AG04449 (cell line): ENCODE measurements around the gene DYNLRB1.

Experiments
- CTCF ChIA-PET: fragments of 350-600 bp; formaldehyde crosslinking; extraction: SDS; loops from one replicate; lab custom pipeline; 2021; ENCODE audit warnings: antibody characterized with exemption; lab: Yijun Ruan, JAX
- POLR2A ChIA-PET: fragments of 400-600, 350-600 bp; formaldehyde crosslinking; extraction: SDS; loops from one replicate; lab custom pipeline; 2020; ENCODE audit warnings: antibody characterized with exemption, inconsistent platforms; lab: Yijun Ruan, JAX
- DNase-seq: peaks from one replicate; pipeline ENCODE4 v3.0.0-alpha.2; 2010; ENCODE audit warnings: low read depth, low spot score
- H3K4me3 ChIP-seq: 2 replicates; pipeline ENCODE4 v1.5.1; 2011; ENCODE audit warnings: low read depth, mild to moderate bottlenecking, control low read depth, low read length
- TF ChIP-seq, protein P1 (sequence below): IDR thresholded peaks from one replicate; pipeline ENCODE4 v1.5.1; 2011; ENCODE audit warnings: mild to moderate bottlenecking, moderate library complexity, low read length, control low read depth, inconsistent platforms; ENCODE audit not compliant: insufficient read depth; ENCODE audit errors: missing control alignments

Gene DYNLRB1

DNA sequence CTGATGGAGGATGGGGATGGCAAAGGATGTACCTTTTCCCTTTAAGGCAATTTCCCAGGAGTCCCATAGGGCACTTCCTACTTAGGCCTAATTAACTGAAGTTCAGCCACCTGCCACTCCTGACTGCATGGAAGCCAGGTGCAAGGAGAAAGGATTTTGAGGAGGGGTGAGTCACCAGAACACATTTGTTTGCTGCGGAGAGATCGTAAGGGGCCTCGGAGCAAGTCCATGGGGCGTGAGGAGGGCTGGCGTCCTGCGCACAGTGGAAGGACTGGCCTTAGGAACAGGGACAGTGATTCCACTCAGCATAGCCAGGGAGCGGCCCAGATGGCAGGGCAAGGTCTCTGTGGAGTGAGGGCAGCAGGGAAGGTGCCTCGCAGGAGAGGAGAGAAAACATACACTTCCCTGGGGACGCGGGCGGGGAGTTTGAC, 30.5 kb downstream of the DYNLRB1 start:
- ChIA-PET POLR2A (no interaction called here), CTCF (interaction anchor here (1.2 to 1.4 kb wide), 2 partner anchors 10 to 13 kb away, joined by 3 to 6 read pairs; no protein-coding TSS in a partner anchor)
- TF ChIP-seq, protein P1, sequence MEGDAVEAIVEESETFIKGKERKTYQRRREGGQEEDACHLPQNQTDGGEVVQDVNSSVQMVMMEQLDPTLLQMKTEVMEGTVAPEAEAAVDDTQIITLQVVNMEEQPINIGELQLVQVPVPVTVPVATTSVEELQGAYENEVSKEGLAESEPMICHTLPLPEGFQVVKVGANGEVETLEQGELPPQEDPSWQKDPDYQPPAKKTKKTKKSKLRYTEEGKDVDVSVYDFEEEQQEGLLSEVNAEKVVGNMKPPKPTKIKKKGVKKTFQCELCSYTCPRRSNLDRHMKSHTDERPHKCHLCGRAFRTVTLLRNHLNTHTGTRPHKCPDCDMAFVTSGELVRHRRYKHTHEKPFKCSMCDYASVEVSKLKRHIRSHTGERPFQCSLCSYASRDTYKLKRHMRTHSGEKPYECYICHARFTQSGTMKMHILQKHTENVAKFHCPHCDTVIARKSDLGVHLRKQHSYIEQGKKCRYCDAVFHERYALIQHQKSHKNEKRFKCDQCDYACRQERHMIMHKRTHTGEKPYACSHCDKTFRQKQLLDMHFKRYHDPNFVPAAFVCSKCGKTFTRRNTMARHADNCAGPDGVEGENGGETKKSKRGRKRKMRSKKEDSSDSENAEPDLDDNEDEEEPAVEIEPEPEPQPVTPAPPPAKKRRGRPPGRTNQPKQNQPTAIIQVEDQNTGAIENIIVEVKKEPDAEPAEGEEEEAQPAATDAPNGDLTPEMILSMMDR: no peak
- no peak overlapping the region for H3K4me3 ChIP-seq
- DNase-seq: no peak

DNA sequence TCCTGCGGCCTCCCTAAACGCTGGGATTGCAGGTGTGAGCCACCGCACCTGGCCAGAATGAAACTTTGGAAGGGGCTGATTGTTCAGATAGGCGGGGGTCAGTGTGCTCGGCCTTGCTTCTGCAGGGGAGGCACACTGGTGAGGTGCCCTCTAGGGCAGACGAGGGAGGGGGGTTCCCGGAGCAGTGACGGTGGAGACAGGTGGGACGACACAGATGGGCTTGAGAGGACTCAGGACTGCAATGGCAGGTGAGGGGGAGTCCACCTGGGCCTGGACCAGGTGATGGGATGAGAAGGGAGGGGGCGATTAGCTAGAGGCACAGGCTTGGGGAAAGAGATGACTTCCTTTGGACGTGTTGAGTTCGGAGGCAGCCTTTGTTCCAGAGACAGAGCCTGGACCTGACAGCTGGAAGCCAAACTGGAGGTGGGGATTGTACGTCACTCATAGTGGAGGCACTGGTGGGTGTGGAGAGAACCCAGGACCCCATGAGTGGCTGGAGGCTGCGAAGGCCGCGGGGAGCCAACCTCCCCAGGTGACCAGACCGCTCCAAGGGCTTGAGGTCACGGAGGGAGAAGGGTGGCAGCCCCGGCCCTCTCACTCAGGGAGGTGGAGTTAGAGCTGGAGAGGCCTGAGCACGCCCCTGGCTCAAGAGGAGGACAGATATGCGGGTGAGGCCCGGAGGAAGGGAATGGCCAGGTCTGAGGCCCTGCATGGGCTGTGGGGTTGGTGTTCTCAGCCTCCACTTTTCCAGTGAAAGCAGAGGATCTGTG, 31.8 kb downstream of the DYNLRB1 start:
- ChIA-PET POLR2A (no interaction called here), CTCF (interaction anchor here (0.9 to 3.2 kb wide), 2 partner anchors 9 to 23 kb away, joined by 3 to 32 read pairs; no protein-coding TSS in a partner anchor)
- H3K4me3 ChIP-seq: no peak overlapping the region
- TF ChIP-seq, protein P1: no peak
- no peak for DNase-seq

DNA sequence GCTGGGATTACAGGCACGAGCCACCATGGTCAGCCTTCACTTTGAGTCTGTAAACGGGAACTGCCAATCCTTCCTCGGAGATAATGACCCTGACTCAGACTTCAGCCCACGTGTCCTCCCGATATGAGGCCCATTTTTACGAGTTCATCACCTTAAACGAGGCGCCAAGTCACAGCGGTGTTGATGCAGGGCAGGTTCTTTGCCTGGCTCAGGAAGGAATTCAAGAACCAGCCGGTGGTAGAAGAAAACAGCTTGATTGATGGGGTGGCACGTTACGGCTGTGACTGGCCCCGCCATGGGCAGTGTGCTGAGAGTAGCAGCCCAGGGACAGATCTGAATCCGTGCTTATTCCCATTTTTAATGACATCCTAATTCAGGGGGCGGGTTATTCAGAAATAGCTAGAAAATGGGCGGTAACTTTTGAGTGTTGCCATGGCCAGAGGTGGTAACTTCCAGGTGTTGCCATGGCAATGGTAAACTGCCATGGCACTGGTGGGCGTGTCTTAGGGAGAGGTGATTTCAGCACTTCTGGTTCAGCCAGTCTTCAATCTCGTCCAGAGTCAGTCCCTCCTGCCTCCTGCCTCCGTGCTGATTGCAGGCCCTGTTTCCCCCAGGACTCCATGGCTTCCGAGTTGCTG, 33.2 kb downstream of the DYNLRB1 start:
- CTCF ChIA-PET: interaction anchor here (0.7 to 3.2 kb wide), 2 partner anchors 10 to 220 kb away, joined by 3 to 32 read pairs; no protein-coding TSS in a partner anchor
- POLR2A ChIA-PET: no interaction called here
- TF ChIP-seq, protein P1: no peak

DNA sequence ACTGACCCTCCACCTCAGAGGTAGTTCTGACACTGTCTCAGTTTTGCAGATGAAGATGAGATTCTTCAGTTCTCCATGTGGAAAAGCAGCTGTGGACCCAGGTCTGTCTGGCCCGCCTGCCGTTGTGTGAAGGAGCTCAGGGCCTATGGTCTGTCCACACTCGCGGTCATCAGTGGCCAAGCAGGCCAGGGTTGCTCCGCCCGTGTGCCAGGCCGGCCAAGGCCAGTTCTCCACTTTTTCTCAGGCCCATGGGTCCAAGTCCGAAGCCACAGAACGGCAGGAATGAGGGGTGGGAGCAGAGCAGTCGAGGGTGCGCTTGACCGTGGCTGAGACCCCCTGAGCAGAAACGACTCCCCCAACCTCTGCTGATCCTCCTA, 33.7 kb downstream of the DYNLRB1 start:
- TF ChIP-seq, protein P1: no peak
- DNase-seq: no peak
- CTCF ChIA-PET: interaction anchor here (0.7 to 3.2 kb wide), 2 partner anchors 11 to 220 kb away, joined by 3 to 32 read pairs; no protein-coding TSS in a partner anchor
- no peak overlapping the region for H3K4me3 ChIP-seq
- POLR2A ChIA-PET: no interaction called here

More for the DNA sequence above, 33.2 kb downstream of the DYNLRB1 start:
- DNase-seq: no peak
- no peak overlapping the region for H3K4me3 ChIP-seq

DNA sequence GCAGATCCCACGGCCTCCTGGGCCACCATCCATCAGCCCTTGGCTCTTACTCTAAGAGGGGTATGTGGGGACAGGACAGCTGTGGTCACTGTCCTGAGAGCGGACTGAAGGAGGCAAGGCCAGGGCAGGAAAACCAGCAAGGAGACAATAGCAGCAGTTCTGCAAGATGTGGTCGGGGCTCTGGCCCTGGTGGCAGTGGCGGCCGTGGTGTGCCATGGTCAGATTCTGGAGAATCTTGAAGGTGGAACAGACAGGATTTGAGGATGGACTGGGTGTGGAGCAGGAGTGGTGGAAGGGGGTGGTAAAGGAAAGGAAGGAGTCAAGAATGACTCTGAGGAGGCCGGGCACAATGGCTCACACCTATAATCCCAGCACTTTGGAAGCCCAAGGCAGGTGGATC, 36.3 kb downstream of the DYNLRB1 start:
- TF ChIP-seq, protein P1: no peak
- ChIA-PET CTCF (interaction anchor here (1.0 kb wide), 2 partner anchors 9 to 217 kb away, joined by 3 to 4 read pairs; no protein-coding TSS in a partner anchor), POLR2A (interaction anchor here (0.6 kb wide), 1 partner anchor 9 kb away, joined by 3 read pairs; no protein-coding TSS in a partner anchor)

More for the DNA sequence above, 36.3 kb downstream of the DYNLRB1 start:
- H3K4me3 ChIP-seq: no peak overlapping the region
- DNase-seq: no peak
